PC-9 (cell line): Measurements from ENCODE around the gene STX7. TPM values are rescaled to one million over a fixed set of nuclear protein-coding genes. Genes with fewer than 3 reads are reported as not detected.

Source experiments
- BruUV-seq: library from RNA; stranded (reverse); fragments of 400-500 nt; replicated peaks from 2 replicates; lab custom pipeline; 2021; lab: Mats Ljungman, UMichigan
- CTCF ChIA-PET: fragments of 300-600 bp; sonication (Branson Sonifier 250); formaldehyde crosslinking; loops from one replicate; lab custom pipeline; 2022; ENCODE audit warnings: antibody characterized with exemption; lab: Charles Lee
- POLR2A ChIA-PET: fragments of 300-600 bp; sonication (Branson Sonifier 250); formaldehyde crosslinking; loops from one replicate; lab custom pipeline; 2022; ENCODE audit warnings: antibody characterized with exemption; ENCODE audit not compliant: unreplicated experiment; lab: Charles Lee
- DNase-seq, 2 experiments: peaks; one replicate each; pipeline versions ENCODE4 v3.0.0 to v3.0.0-alpha.2; 2015 to 2022; ENCODE audit warnings: mixed read lengths in 1 of 2
- H2AFZ ChIP-seq: fragments of 200-600 bp; sonication (generic); 2 replicates; pipeline ENCODE4 v1.8.1; 2017; ENCODE audit warnings: antibody characterized with exemption
- H3F3A ChIP-seq: fragments of 200-600 bp; sonication (generic); 2 replicates; pipeline ENCODE4 v1.8.1; 2017; ENCODE audit warnings: antibody characterized with exemption, mild to moderate bottlenecking, low read depth; ENCODE audit not compliant: insufficient read depth
- H3K27ac ChIP-seq: fragments of 200-600 bp; sonication (generic); 2 replicates; pipeline ENCODE4 v1.6.1; 2016; ENCODE audit warnings: mixed run types
- H3K27me3 ChIP-seq: fragments of 200-600 bp; sonication (generic); 2 replicates; pipeline ENCODE4 v1.6.1; 2016; ENCODE audit warnings: low read depth, mixed run types; ENCODE audit not compliant: insufficient read depth
- H3K36me3 ChIP-seq: fragments of 200-600 bp; sonication (generic); 2 replicates; pipeline ENCODE4 v1.6.1; 2016; ENCODE audit warnings: low read depth, mixed run types
- H3K4me1 ChIP-seq: fragments of 200-600 bp; sonication (generic); replicated peaks from 2 replicates; pipeline ENCODE4 v1.6.1; 2016; ENCODE audit warnings: mixed run types; ENCODE audit not compliant: insufficient read depth
- H3K4me2 ChIP-seq: fragments of 200-600 bp; sonication (generic); 2 replicates; pipeline ENCODE4 v1.6.1; 2017; ENCODE audit warnings: mixed run types
- H3K4me3 ChIP-seq: fragments of 200-600 bp; sonication (generic); 2 replicates; pipeline ENCODE4 v1.6.1; 2016; ENCODE audit warnings: mixed run types
- H3K79me2 ChIP-seq: fragments of 200-600 bp; sonication (generic); 2 replicates; pipeline ENCODE4 v1.6.1; 2017; ENCODE audit warnings: low read depth, mixed run types
- H3K9me2 ChIP-seq: fragments of 200-600 bp; sonication (generic); 2 replicates; pipeline ENCODE4 v1.8.1; 2017; ENCODE audit warnings: mild to moderate bottlenecking; ENCODE audit not compliant: insufficient read depth
- H3K9me3 ChIP-seq: fragments of 200-600 bp; sonication (generic); 2 replicates; pipeline ENCODE4 v1.8.1; 2016; ENCODE audit warnings: low read depth; ENCODE audit not compliant: insufficient read depth
- H4K20me1 ChIP-seq: fragments of 200-600 bp; sonication (generic); 2 replicates; pipeline ENCODE4 v1.8.1; 2017; ENCODE audit not compliant: insufficient read depth
- CTCF ChIP-seq: fragments of 200-600 bp; sonication (generic); conservative IDR thresholded peaks from 2 replicates; pipeline ENCODE4 v1.6.1; 2017; ENCODE audit warnings: mixed run types, antibody characterized with exemption, mild to moderate bottlenecking, moderate library complexity
- EZH2 ChIP-seq: fragments of 200-600 bp; sonication (generic); IDR thresholded peaks from 2 replicates; pipeline ENCODE4 v1.8.0; 2017; ENCODE audit warnings: antibody characterized with exemption, low read depth
- intact Hi-C: fragments of 100-400 bp; cut with micrococcal nuclease; formaldehyde crosslinking; loops from one replicate; pipeline ENCODE4 v1.10.0; 2022; ENCODE audit not compliant: unreplicated experiment
- total RNA-seq: library from RNA; stranded (reverse); gene quantifications from 2 replicates; pipeline ENCODE4 v1.2.3, GENCODE V29; 2021

The STX7 gene
- total RNA-seq, 1 experiment from 2014 or later, result 40.7 TPM

- no TSS peak for BruUV-seq
- H3K79me2 ChIP-seq, result no peaks in the 10 kb centered on the region
- no peak overlapping the region for H3K4me2 ChIP-seq
- TF ChIP-seq CTCF (no peak), EZH2 (no peak)
- no peak overlapping the region for H3K4me3 ChIP-seq
- intact Hi-C loops, result no loop called here
- ChIA-PET POLR2A (no interaction called here), CTCF (no interaction called here)
- H3K9me3 ChIP-seq, result no peaks in the 10 kb centered on the region
- no peaks in the 10 kb centered on the region for H3K4me1 ChIP-seq
- DNase-seq, result no peak
- H3K9me2 ChIP-seq, result no peaks in the 10 kb centered on the region
- no peaks in the 10 kb centered on the region for H4K20me1 ChIP-seq
- no peaks in the 10 kb centered on the region for H3K27me3 ChIP-seq
- H2AFZ ChIP-seq, result no peak overlapping the region
- H3F3A ChIP-seq, result no peaks in the 10 kb centered on the region
- no peak overlapping the region for H3K27ac ChIP-seq
- H3K36me3 ChIP-seq, result 0 out of 2 replicates have a peak, but pooled peaks cover 26% of the 10 kb centered on the region
These were observed 56.2 kb downstream of the STX7 start for GRCh38 chr6:132456700-132457143.

- no peak overlapping the region for H3K4me3 ChIP-seq
- ChIA-PET CTCF (no interaction called here), POLR2A (no interaction called here)
- no TSS peak for BruUV-seq
- no peaks in the 10 kb centered on the region for H3K79me2 ChIP-seq
- no peak overlapping the region for H3K27ac ChIP-seq
- H2AFZ ChIP-seq, result no peak overlapping the region
- intact Hi-C loops, result no loop called here
- 0 out of 2 replicates have a peak, but pooled peaks cover 4% of the 10 kb centered on the region for H3F3A ChIP-seq
- 0 out of 2 replicates have a peak, but pooled peaks cover 8% of the 10 kb centered on the region for H3K36me3 ChIP-seq
- H3K9me2 ChIP-seq, result no peaks in the 10 kb centered on the region
- peaks cover 21% of the 10 kb centered on the region for H3K4me1 ChIP-seq
- no peaks in the 10 kb centered on the region for H3K27me3 ChIP-seq
- no peak for DNase-seq
- H3K9me3 ChIP-seq, result peaks cover 7% of the 10 kb centered on the region; the same call in 1 of the 2 replicates
- TF ChIP-seq CTCF, result no peak
- TF ChIP-seq EZH2, result no peak
- no peaks in the 10 kb centered on the region for H4K20me1 ChIP-seq
- H3K4me2 ChIP-seq, result no peak overlapping the region
These were observed 66.1 kb downstream of the STX7 start for GRCh38 chr6:132446855-132447241.

GRCh38 chr6:132446141-132446854 is 66.6 kb downstream of the STX7 start:
- intact Hi-C loops, result no loop called here
- Histone ChIP-seq H3K9me2 (no peaks in the 10 kb centered on the region), H2AFZ (no peak overlapping the region), H3K36me3 (0 out of 2 replicates have a peak, but pooled peaks cover 8% of the 10 kb centered on the region), H3K27me3 (no peaks in the 10 kb centered on the region), H3K27ac (peak overlapping the region; percentile 50; the same call in 1 of the 2 replicates), H3K79me2 (no peaks in the 10 kb centered on the region), H3K9me3 (peaks cover 9% of the 10 kb centered on the region; the same call in 1 of the 2 replicates), H3K4me2 (no peak overlapping the region), H3F3A (0 out of 2 replicates have a peak, but pooled peaks cover 4% of the 10 kb centered on the region), H3K4me1 (peaks cover 21% of the 10 kb centered on the region), H3K4me3 (no peak overlapping the region), H4K20me1 (no peaks in the 10 kb centered on the region)
- DNase-seq, result no peak
- CTCF ChIA-PET, result no interaction called here
- POLR2A ChIA-PET, result no interaction called here
- no TSS peak for BruUV-seq
- no peak for TF ChIP-seq EZH2
- TF ChIP-seq CTCF, result no peak
